Panc1 (cell line): ENCODE measurements around the gene B3GALNT2. TPM values are rescaled to one million over a fixed set of nuclear protein-coding genes. Genes with fewer than 3 reads are reported as not detected.

ENCODE experiments used
- total RNA-seq: library from RNA; stranded (reverse); gene quantifications from one replicate; pipeline ENCODE4 v1.2.1, GENCODE V29; 2021; ENCODE audit not compliant: unreplicated experiment

Gene B3GALNT2
- total RNA-seq, 1 experiment from 2014 or later, result 40.7 TPM

Other genes starting within 250 kb of the B3GALNT2 start
- 37.5 TPM for gene ARID4B, start 176.3 kb downstream of the B3GALNT2 start, total RNA-seq
- 60.6 TPM for gene GGPS1, start 175.9 kb downstream of the B3GALNT2 start, total RNA-seq
- gene TBCE, start 137.0 kb downstream of the B3GALNT2 start, total RNA-seq, result 72.0 TPM
- gene GNG4, start 145.3 kb upstream of the B3GALNT2 start, total RNA-seq, result 1.1 TPM